Measurements from ENCODE around the gene ASIC2. TPM values are rescaled to one million over a fixed set of nuclear protein-coding genes. Genes with fewer than 3 reads are reported as not detected.
"Not testable (repeated sequence)": the region's sequence is repeated elsewhere in the genome, so short reads cannot be mapped to it uniquely, and the experiment has no call there.

Gene ASIC2
- total RNA-seq, 1 experiment from 2014 or later = not detected

- H3K79me2 ChIP-seq (ENCODE audit: insufficient read depth, low read length); BruUV-seq (replicated peaks); H3K27me3 ChIP-seq (ENCODE audit: insufficient read depth, low read length); RAD21 ChIA-PET (ENCODE audit: low non-redundant PET in 1 of 2, low total read pairs in 2 of 2, uncharacterized antibody in 2 of 2, unreplicated experiment in 2 of 2); H3K36me3 ChIP-seq (ENCODE audit: control insufficient read depth in 1 of 2, insufficient read depth in 2 of 2, low read length in 2 of 2); intact Hi-C loops (cut with micrococcal nuclease); CTCF ChIA-PET; ATAC-seq; H3K4me3 ChIP-seq (replicated peaks in 1 of 2; ENCODE audit: low read depth in 1 of 2, low read length in 2 of 2); POLR2A ChIA-PET; H3K9me2 ChIP-seq (ENCODE audit: insufficient read depth); H3K4me1 ChIP-seq (ENCODE audit: control insufficient read depth in 1 of 2, insufficient read depth in 2 of 2, low read length in 2 of 2); DNase-seq (ENCODE audit: low read depth, low spot score); H3K9me3 ChIP-seq (ENCODE audit: control insufficient read depth in 1 of 2, insufficient read depth in 1 of 2, low read depth in 1 of 2, low read length in 2 of 2); H3K4me2 ChIP-seq (ENCODE audit: low read length); H3K9ac ChIP-seq (ENCODE audit: low read length); H3K27ac ChIP-seq (ENCODE audit: low read depth, low read length); H2AFZ ChIP-seq (ENCODE audit: low read depth, low read length, poor library complexity, severe bottlenecking); H4K20me1 ChIP-seq (ENCODE audit: insufficient read depth): not testable (repeated sequence)
Measured at GRCh38 chr17:32981611-32982010, 311.5 kb downstream of the ASIC2 start.

DNA sequence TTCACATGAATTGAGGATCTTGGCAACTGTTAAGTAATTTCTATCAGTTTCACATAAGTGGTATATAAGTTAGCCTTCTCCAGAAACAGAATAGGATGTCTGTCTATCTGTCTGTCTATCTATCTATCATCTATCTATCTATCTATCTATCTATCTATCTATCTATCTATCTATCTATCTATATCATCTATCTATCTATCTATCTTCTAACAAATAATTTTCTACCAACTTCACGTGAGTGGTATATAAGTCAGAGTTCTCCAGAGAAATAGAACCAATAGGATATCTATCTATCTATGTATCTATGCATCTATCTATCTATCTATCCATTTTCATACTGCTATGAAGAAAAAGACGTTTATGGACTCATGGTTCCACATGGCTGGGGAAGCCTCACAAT lies 312.9 kb downstream of the ASIC2 start:
- H4K20me1 ChIP-seq (ENCODE audit: insufficient read depth) = no peaks in the 10 kb centered on the region
- BruUV-seq (replicated peaks) = no TSS peak
- DNase-seq (ENCODE audit: low read depth, low spot score) = no peak
- H3K9me3 ChIP-seq (ENCODE audit: control insufficient read depth in 1 of 2, insufficient read depth in 1 of 2, low read depth in 1 of 2, low read length in 2 of 2) = 0 out of 4 replicates have a peak, but pooled peaks cover 0 to 4% of the 10 kb centered on the region in 2 experiments
- no peaks in the 10 kb centered on the region for H3K4me1 ChIP-seq (ENCODE audit: control insufficient read depth in 1 of 2, insufficient read depth in 2 of 2, low read length in 2 of 2)
- no peak for TF ChIP-seq EZH2 (IDR thresholded peaks at IDR 0.05)
- H3K27me3 ChIP-seq (ENCODE audit: insufficient read depth, low read length) = no peaks in the 10 kb centered on the region
- ChIA-PET POLR2A (no interaction called here), CTCF (no interaction called here), RAD21 (ENCODE audit: low non-redundant PET in 1 of 2, low total read pairs in 2 of 2, uncharacterized antibody in 2 of 2, unreplicated experiment in 2 of 2) (no interaction called here)
- intact Hi-C loops (cut with micrococcal nuclease) = no loop called here
- no peak overlapping the region for H2AFZ ChIP-seq (ENCODE audit: low read depth, low read length, poor library complexity, severe bottlenecking)
- no peak for ATAC-seq
- H3K9ac ChIP-seq (ENCODE audit: low read length) = no peak overlapping the region
- H3K9me2 ChIP-seq (ENCODE audit: insufficient read depth) = no peaks in the 10 kb centered on the region
- H3K79me2 ChIP-seq (ENCODE audit: insufficient read depth, low read length) = no peaks in the 10 kb centered on the region
- no peak overlapping the region for H3K27ac ChIP-seq (ENCODE audit: low read depth, low read length)
- H3K4me3 ChIP-seq (replicated peaks in 1 of 2; ENCODE audit: low read depth in 1 of 2, low read length in 2 of 2) = no peak overlapping the region
- no peak overlapping the region for H3K4me2 ChIP-seq (ENCODE audit: low read length)
- no peaks in the 10 kb centered on the region for H3K36me3 ChIP-seq (ENCODE audit: control insufficient read depth in 1 of 2, insufficient read depth in 2 of 2, low read length in 2 of 2)

- no peaks in the 10 kb centered on the region for H3K4me1 ChIP-seq (ENCODE audit: control insufficient read depth in 1 of 2, insufficient read depth in 2 of 2, low read length in 2 of 2)
- POLR2A ChIA-PET = no interaction called here
- H3K9me3 ChIP-seq (ENCODE audit: control insufficient read depth in 1 of 2, insufficient read depth in 1 of 2, low read depth in 1 of 2, low read length in 2 of 2) = 0 out of 4 replicates have a peak, but pooled peaks cover 0 to 4% of the 10 kb centered on the region in 2 experiments
- no peak for DNase-seq (ENCODE audit: low read depth, low spot score)
- RAD21 ChIA-PET (ENCODE audit: low non-redundant PET in 1 of 2, low total read pairs in 2 of 2, uncharacterized antibody in 2 of 2, unreplicated experiment in 2 of 2) = no interaction called here
- H3K36me3 ChIP-seq (ENCODE audit: control insufficient read depth in 1 of 2, insufficient read depth in 2 of 2, low read length in 2 of 2) = no peaks in the 10 kb centered on the region
- intact Hi-C loops (cut with micrococcal nuclease) = no loop called here
- H2AFZ ChIP-seq (ENCODE audit: low read depth, low read length, poor library complexity, severe bottlenecking) = no peak overlapping the region
- BruUV-seq (replicated peaks) = no TSS peak
- CTCF ChIA-PET = interaction anchor here (1.3 kb wide), 1 partner anchor 193 kb away, joined by 3 read pairs; no protein-coding TSS in a partner anchor
- no peak for ATAC-seq
- H3K4me2 ChIP-seq (ENCODE audit: low read length) = no peak overlapping the region
- H3K27me3 ChIP-seq (ENCODE audit: insufficient read depth, low read length) = no peaks in the 10 kb centered on the region; the same call in 1 of the 2 replicates
- H3K79me2 ChIP-seq (ENCODE audit: insufficient read depth, low read length) = no peaks in the 10 kb centered on the region
- no peak overlapping the region for H3K4me3 ChIP-seq (replicated peaks in 1 of 2; ENCODE audit: low read depth in 1 of 2, low read length in 2 of 2)
- TF ChIP-seq EZH2 (IDR thresholded peaks at IDR 0.05) (no peak), CBX3 (IDR thresholded peaks at IDR 0.05; ENCODE audit: low read depth) (no peak), ATF3 (IDR thresholded peaks at IDR 0.05) (no peak), RAD21 (IDR thresholded peaks at IDR 0.05; ENCODE audit: low read depth) (no peak), EGR1 (IDR thresholded peaks at IDR 0.05; ENCODE audit: low read depth) (no peak), ZFX (IDR thresholded peaks at IDR 0.05) (no peak), TCF7L2 (IDR thresholded peaks at IDR 0.05; ENCODE audit: borderline replicate concordance, extremely low read depth, insufficient read depth, insufficient read length) (no peak), SIN3A (IDR thresholded peaks at IDR 0.05; ENCODE audit: low read depth) (no peak)
- TF ChIP-seq, protein P1, sequence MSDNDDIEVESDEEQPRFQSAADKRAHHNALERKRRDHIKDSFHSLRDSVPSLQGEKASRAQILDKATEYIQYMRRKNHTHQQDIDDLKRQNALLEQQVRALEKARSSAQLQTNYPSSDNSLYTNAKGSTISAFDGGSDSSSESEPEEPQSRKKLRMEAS (IDR thresholded peaks at IDR 0.05) = no peak
- no peaks in the 10 kb centered on the region for H3K9me2 ChIP-seq (ENCODE audit: insufficient read depth)
- no peak overlapping the region for H3K27ac ChIP-seq (ENCODE audit: low read depth, low read length)
- no peaks in the 10 kb centered on the region for H4K20me1 ChIP-seq (ENCODE audit: insufficient read depth)
- H3K9ac ChIP-seq (ENCODE audit: low read length) = no peak overlapping the region
Measured at GRCh38 chr17:32976605-32977004, 316.5 kb downstream of the ASIC2 start.
